Activated CD8-positive, alpha-beta T cell treated with anti-CD3 and anti-CD28 coated beads for 36 hours (primary cell): Measurements from ENCODE around the gene POU5F1. TPM values are rescaled to one million over a fixed set of nuclear protein-coding genes. Genes with fewer than 3 reads are reported as not detected.

Experiments used
- ATAC-seq: fragments of 200-7000 bp; cut with Tn5 transposase; one replicate; pipeline ENCODE4 v1.10.0; 2021; ENCODE audit warnings: mild to moderate bottlenecking, moderate library complexity
- CTCF ChIA-PET: fragments of 350-600 bp; sonication (Branson Sonifier 250); formaldehyde crosslinking; loops from one replicate; lab custom pipeline; 2021; ENCODE audit warnings: antibody characterized with exemption; lab: Charles Lee
- POLR2A ChIA-PET: fragments of 350-600 bp; sonication (Branson Sonifier 250); formaldehyde crosslinking; loops from one replicate; lab custom pipeline; 2021; ENCODE audit warnings: antibody characterized with exemption; lab: Charles Lee
- DNase-seq: peaks from one replicate; pipeline ENCODE4 v3.0.0-alpha.2; 2020
- H3K27ac Mint-ChIP-seq: one replicate; pipeline ENCODE4 v1.8.0; 2021; ENCODE audit warnings: mild to moderate bottlenecking, mixed read lengths
- H3K27me3 Mint-ChIP-seq: one replicate; pipeline ENCODE4 v1.8.0; 2021; ENCODE audit warnings: mixed read lengths
- H3K36me3 Mint-ChIP-seq: one replicate; pipeline ENCODE4 v1.8.0; 2021; ENCODE audit warnings: low read depth, mixed read lengths
- H3K4me1 Mint-ChIP-seq: one replicate; pipeline ENCODE4 v1.8.0; 2021; ENCODE audit warnings: low read depth, mixed read lengths
- H3K4me3 Mint-ChIP-seq: one replicate; pipeline ENCODE4 v1.8.0; 2021; ENCODE audit warnings: mild to moderate bottlenecking, moderate library complexity, mixed read lengths
- H3K9me3 Mint-ChIP-seq: one replicate; pipeline ENCODE4 v1.8.0; 2021; ENCODE audit warnings: mixed read lengths
- CTCF ChIP-seq: fragments of 200-600 bp; IDR thresholded peaks from one replicate; pipeline ENCODE4 v1.8.0; 2022; ENCODE audit warnings: antibody characterized with exemption, mild to moderate bottlenecking
- intact Hi-C: fragments of 100-400 bp; cut with micrococcal nuclease; formaldehyde crosslinking; loops from one replicate; pipeline ENCODE4 v1.10.0; 2022
- total RNA-seq, 2 experiments: library from RNA; stranded (reverse); gene quantifications; one replicate each; pipeline ENCODE4 v1.2.3, GENCODE V29; 2021

Gene POU5F1
- total RNA-seq, 2 experiments from 2014 or later: not detected

GRCh38 chr6:31114541-31114878 lies 56.0 kb downstream of the POU5F1 start, which contains the start of gene PSORS1C1:
Gene PSORS1C1, plus strand, starts transcription at chr6:31114800. Its CDS starts 14,833 bp downstream, at chr6:31129633.
- H3K4me3 Mint-ChIP-seq: no peak within 1 kb of the TSS
- CTCF ChIA-PET: no interaction called here
- H3K4me1 Mint-ChIP-seq: no peaks in the 10 kb centered on the region
- no peaks in the 10 kb centered on the region for H3K9me3 Mint-ChIP-seq
- POLR2A ChIA-PET: no interaction called here
- intact Hi-C loops: no loop called here
- no peaks in the 10 kb centered on the region for H3K27me3 Mint-ChIP-seq
- no peaks in the 10 kb centered on the region for H3K36me3 Mint-ChIP-seq
- DNase-seq: no peak
- no peak within 1 kb of the TSS for H3K27ac Mint-ChIP-seq
- ATAC-seq: no peak
- TF ChIP-seq CTCF: no peak

Other genes starting within 250 kb of the POU5F1 start
- gene SFTA2, start 238.5 kb downstream of the POU5F1 start, total RNA-seq: not detected
- gene MUCL3, start 229.7 kb downstream of the POU5F1 start, total RNA-seq: not detected
- gene MUC21, start 187.0 kb downstream of the POU5F1 start, total RNA-seq: not detected
- gene MUC22, start 160.2 kb downstream of the POU5F1 start, total RNA-seq: not detected
- not detected for gene C6orf15, start 58.1 kb downstream of the POU5F1 start, total RNA-seq
- gene PSORS1C1, start 55.9 kb downstream of the POU5F1 start, total RNA-seq: not detected
- gene CDSN, start 50.2 kb downstream of the POU5F1 start, total RNA-seq: not detected
- gene PSORS1C2, start 31.6 kb downstream of the POU5F1 start, total RNA-seq: not detected
- gene CCHCR1, start 12.9 kb downstream of the POU5F1 start, total RNA-seq: 10 to 100 TPM; 39.2 to 39.8 TPM
- gene TCF19, start 12.1 kb downstream of the POU5F1 start, total RNA-seq: 10 to 100 TPM; 91.9 to 92.9 TPM
- gene HLA-C, start 101.4 kb upstream of the POU5F1 start, total RNA-seq: 100 to 1,000 TPM; 833 to 860 TPM
- 1,000 to 10,000 TPM; 2,892 to 2,968 TPM for gene HLA-B, start 186.5 kb upstream of the POU5F1 start, total RNA-seq
- 1 to 10 TPM; 5.6 to 6.0 TPM for gene MICA, start 232.9 kb upstream of the POU5F1 start, total RNA-seq